Chondrocyte (in vitro differentiated cells): ENCODE data around the gene DAPK1. TPM values are rescaled to one million over a fixed set of nuclear protein-coding genes. Genes with fewer than 3 reads are reported as not detected.
A peak's percentile ranks its signal among the peaks of the same experiment; 100 is the strongest.
"Not testable (repeated sequence)": the region's sequence is repeated elsewhere in the genome, so short reads cannot be mapped to it uniquely, and the experiment has no call there.

Experiments
- DNase-seq: peaks from one replicate; pipeline ENCODE4 v3.0.0; 2021; ENCODE audit warnings: mixed read lengths, low spot score
- H3K27ac Mint-ChIP-seq: one replicate; pipeline ENCODE4 v1.8.0; 2021; ENCODE audit warnings: mild to moderate bottlenecking, moderate library complexity, mixed read lengths; ENCODE audit not compliant: unreplicated experiment
- H3K27me3 Mint-ChIP-seq: 2 replicates; pipeline ENCODE4 v1.8.0; 2021; ENCODE audit warnings: low read depth, mixed read lengths
- H3K36me3 Mint-ChIP-seq: 2 replicates; pipeline ENCODE4 v1.8.0; 2021; ENCODE audit warnings: low read depth, mixed read lengths
- H3K4me1 Mint-ChIP-seq: 2 replicates; pipeline ENCODE4 v1.8.0; 2021; ENCODE audit warnings: low read depth, mild to moderate bottlenecking, mixed read lengths
- H3K4me3 Mint-ChIP-seq: one replicate; pipeline ENCODE4 v1.8.0; 2021; ENCODE audit warnings: mild to moderate bottlenecking, moderate library complexity, mixed read lengths; ENCODE audit not compliant: unreplicated experiment
- H3K9me3 Mint-ChIP-seq: 2 replicates; pipeline ENCODE4 v1.8.0; 2021; ENCODE audit warnings: low read depth, mixed read lengths
- total RNA-seq: library from RNA; stranded (reverse); gene quantifications from 3 replicates; pipeline ENCODE4 v1.2.1, GENCODE V29; 2021
- TF ChIP-seq, protein P1 (sequence below): fragments of 200-600 bp; sonication (generic); IDR thresholded peaks from 2 replicates; pipeline ENCODE4 v1.5.0; 2021; ENCODE audit warnings: antibody characterized with exemption, mild to moderate bottlenecking, moderate library complexity

The DAPK1 gene
- total RNA-seq, 1 donor from 2014 or later: 87.9 TPM

GRCh38 chr9:87498046-87498810, 561 bp downstream of the DAPK1 start:
- Mint-ChIP-seq H3K4me3 (peak overlapping the region; percentile 93), H3K4me1 (peaks cover 50% of the 10 kb centered on the region), H3K27me3 (no peaks in the 10 kb centered on the region), H3K9me3 (no peaks in the 10 kb centered on the region), H3K27ac (peak overlapping the region; percentile 51), H3K36me3 (peaks cover 6% of the 10 kb centered on the region)
- no peak for DNase-seq
- TF ChIP-seq, protein P1, sequence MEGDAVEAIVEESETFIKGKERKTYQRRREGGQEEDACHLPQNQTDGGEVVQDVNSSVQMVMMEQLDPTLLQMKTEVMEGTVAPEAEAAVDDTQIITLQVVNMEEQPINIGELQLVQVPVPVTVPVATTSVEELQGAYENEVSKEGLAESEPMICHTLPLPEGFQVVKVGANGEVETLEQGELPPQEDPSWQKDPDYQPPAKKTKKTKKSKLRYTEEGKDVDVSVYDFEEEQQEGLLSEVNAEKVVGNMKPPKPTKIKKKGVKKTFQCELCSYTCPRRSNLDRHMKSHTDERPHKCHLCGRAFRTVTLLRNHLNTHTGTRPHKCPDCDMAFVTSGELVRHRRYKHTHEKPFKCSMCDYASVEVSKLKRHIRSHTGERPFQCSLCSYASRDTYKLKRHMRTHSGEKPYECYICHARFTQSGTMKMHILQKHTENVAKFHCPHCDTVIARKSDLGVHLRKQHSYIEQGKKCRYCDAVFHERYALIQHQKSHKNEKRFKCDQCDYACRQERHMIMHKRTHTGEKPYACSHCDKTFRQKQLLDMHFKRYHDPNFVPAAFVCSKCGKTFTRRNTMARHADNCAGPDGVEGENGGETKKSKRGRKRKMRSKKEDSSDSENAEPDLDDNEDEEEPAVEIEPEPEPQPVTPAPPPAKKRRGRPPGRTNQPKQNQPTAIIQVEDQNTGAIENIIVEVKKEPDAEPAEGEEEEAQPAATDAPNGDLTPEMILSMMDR: peak; percentile 73

DNA sequence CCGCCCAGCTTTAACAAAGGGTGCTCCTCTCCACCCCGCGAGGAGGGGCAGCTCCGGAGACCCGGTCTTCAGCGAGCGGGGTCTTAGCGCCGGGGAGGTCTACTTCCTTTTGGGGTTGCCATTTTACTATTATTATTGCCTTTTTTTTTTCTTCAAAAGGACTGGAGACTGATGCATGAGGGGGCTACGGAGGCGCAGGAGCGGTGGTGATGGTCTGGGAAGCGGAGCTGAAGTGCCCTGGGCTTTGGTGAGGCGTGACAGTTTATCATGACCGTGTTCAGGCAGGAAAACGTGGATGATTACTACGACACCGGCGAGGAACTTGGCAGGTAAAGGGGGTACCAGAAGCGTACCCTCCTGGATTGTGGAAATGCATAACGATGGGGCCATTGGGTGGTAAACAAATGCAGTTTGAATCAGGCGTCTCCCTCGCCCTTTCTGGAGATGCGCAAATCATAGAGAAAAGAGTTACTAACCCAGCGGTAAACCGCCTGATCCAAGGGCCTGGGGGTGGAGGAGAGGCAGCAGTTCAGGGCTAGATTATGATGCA, 1.2 kb downstream of the DAPK1 start:
- TF ChIP-seq, protein P1: no peak
- peaks cover 56% of the 10 kb centered on the region for H3K4me1 Mint-ChIP-seq
- H3K27me3 Mint-ChIP-seq: no peaks in the 10 kb centered on the region
- DNase-seq: no peak
- H3K9me3 Mint-ChIP-seq: no peaks in the 10 kb centered on the region
- peaks cover 6% of the 10 kb centered on the region for H3K36me3 Mint-ChIP-seq
- H3K4me3 Mint-ChIP-seq: peak overlapping the region; percentile 93
- peak overlapping the region; percentile 82 for H3K27ac Mint-ChIP-seq

DNA sequence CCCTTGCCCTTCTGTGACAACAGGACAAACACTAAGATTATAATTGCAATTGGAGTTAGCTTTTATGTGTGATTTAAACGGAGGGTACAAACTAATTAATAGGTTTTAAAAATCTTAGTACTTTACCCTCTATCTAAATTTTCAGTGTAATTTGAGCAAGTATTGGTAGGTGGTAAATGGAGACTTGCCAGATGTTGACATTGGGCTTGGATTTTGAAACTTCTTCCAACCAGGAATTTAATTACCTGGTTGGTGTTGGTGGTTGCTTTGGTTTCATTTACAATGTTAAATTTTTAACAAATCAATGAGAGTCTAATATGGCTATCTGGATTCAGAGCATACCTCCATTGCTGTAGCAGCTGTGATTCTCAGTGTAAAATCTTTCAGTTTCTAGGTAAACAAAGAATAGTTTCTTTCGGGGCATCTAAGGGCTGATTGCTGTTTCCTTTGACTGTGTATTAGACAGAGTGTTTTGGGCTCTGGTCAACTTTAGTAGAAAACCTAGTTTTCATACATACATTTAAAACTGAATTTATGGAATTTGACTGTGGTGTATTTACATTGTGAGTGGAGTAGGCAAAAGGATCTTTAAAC, 1.9 kb downstream of the DAPK1 start:
- peaks cover 6% of the 10 kb centered on the region for H3K36me3 Mint-ChIP-seq

GRCh38 chr9:87500491-87501270, 3.0 kb downstream of the DAPK1 start:
- Mint-ChIP-seq H3K9me3 (no peaks in the 10 kb centered on the region), H3K27ac (peak overlapping the region; percentile 3), H3K4me1 (peaks cover 58% of the 10 kb centered on the region), H3K36me3 (peaks cover 6% of the 10 kb centered on the region), H3K27me3 (no peaks in the 10 kb centered on the region), H3K4me3 (peak overlapping the region; percentile 93)
- TF ChIP-seq, protein P1: peak; percentile 72
- no peak for DNase-seq

More for the DNA sequence above, 1.9 kb downstream of the DAPK1 start:
- DNase-seq: no peak
- Mint-ChIP-seq H3K27ac (peak overlapping the region; percentile 82), H3K4me1 (peaks cover 62% of the 10 kb centered on the region), H3K4me3 (peak overlapping the region; percentile 93), H3K9me3 (no peaks in the 10 kb centered on the region), H3K27me3 (no peaks in the 10 kb centered on the region)
- TF ChIP-seq, protein P1: no peak

- not testable (repeated sequence) for H3K36me3 Mint-ChIP-seq, DNase-seq, H3K9me3 Mint-ChIP-seq, H3K27me3 Mint-ChIP-seq, H3K4me3 Mint-ChIP-seq, H3K27ac Mint-ChIP-seq
- peaks cover 58% of the 10 kb centered on the region for H3K4me1 Mint-ChIP-seq
These were observed 3.6 kb downstream of the DAPK1 start for GRCh38 chr9:87501271-87501656.
